ENCODE data around the gene MYO5B.

DNA sequence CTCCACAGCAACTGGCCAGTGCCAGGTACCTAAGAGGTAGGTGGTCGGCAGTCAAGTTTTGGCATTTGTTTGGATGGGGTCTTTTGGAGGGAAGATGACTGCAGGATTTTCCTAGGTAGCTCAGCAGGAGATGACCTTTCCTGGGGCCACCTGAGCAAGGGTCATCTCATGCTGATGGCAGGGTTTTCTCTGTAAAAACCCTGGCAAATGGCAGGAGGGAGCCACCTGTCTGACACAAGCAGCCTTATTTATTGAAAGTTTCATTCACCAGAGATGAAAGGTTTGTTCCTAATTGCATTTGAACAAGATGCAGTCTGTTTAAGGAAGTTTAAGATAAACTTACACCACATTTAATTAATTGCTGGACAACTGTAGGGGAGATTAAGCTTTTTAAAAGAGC is 350.0 kb downstream of the MYO5B start:
- TF ChIP-seq, protein P1, sequence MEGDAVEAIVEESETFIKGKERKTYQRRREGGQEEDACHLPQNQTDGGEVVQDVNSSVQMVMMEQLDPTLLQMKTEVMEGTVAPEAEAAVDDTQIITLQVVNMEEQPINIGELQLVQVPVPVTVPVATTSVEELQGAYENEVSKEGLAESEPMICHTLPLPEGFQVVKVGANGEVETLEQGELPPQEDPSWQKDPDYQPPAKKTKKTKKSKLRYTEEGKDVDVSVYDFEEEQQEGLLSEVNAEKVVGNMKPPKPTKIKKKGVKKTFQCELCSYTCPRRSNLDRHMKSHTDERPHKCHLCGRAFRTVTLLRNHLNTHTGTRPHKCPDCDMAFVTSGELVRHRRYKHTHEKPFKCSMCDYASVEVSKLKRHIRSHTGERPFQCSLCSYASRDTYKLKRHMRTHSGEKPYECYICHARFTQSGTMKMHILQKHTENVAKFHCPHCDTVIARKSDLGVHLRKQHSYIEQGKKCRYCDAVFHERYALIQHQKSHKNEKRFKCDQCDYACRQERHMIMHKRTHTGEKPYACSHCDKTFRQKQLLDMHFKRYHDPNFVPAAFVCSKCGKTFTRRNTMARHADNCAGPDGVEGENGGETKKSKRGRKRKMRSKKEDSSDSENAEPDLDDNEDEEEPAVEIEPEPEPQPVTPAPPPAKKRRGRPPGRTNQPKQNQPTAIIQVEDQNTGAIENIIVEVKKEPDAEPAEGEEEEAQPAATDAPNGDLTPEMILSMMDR (IDR thresholded peaks at IDR 0.05; ENCODE audit: low read length) = no peak
- no peak for TF ChIP-seq EZH2 (optimal IDR thresholded peaks at IDR 0.05; ENCODE audit: low read depth, low read length)
